Heart left ventricle (tissue), 16 donors: Measurements from ENCODE around the gene CLSTN2. TPM values are rescaled to one million over a fixed set of nuclear protein-coding genes. Genes with fewer than 3 reads are reported as not detected.

Experiments used
- ATAC-seq, 4 donors: fragments of 200-7000 bp; cut with Tn5 transposase; one replicate each; pipeline ENCODE4 v1.9.1; 2020 to 2022; ENCODE audit warnings: moderate library complexity in 4 of 4, mild to moderate bottlenecking in 3 of 4, moderate number of reproducible peaks in 1 of 4
- DNase-seq, 5 donors: peaks; one replicate each; pipeline ENCODE4 v3.0.0-alpha.2; 2020
- H3K27ac ChIP-seq, 12 donors: fragments of 200-600 bp; sonication (generic) in 4 of 12; one replicate each; pipeline versions ENCODE4 v1.5.0 to v1.8.0; 2016 to 2022; ENCODE audit warnings: mild to moderate bottlenecking in 2 of 12
- H3K27me3 ChIP-seq, 9 donors: fragments of 200-600 bp; sonication (generic) in 2 of 9; one replicate each; pipeline versions ENCODE4 v1.5.1 to v1.8.0; 2016 to 2022; ENCODE audit warnings: mild to moderate bottlenecking in 3 of 9
- H3K36me3 ChIP-seq, 9 donors: fragments of 200-600 bp; sonication (generic) in 2 of 9; one replicate each; pipeline versions ENCODE4 v1.5.0 to v1.8.0; 2018 to 2022; ENCODE audit warnings: mild to moderate bottlenecking in 2 of 9
- H3K4me1 ChIP-seq, 12 donors: fragments of 200-600 bp; sonication (generic) in 4 of 12; one replicate each; pipeline versions ENCODE4 v1.5.0 to v1.8.0; 2016 to 2022; ENCODE audit warnings: mild to moderate bottlenecking in 3 of 12
- H3K4me3 ChIP-seq, 12 donors: fragments of 200-600 bp; sonication (generic) in 4 of 12; one replicate each; pipeline versions ENCODE4 v1.5.0 to v1.8.0; 2017 to 2022; ENCODE audit warnings: mild to moderate bottlenecking in 9 of 12, moderate library complexity in 4 of 12
- H3K9me3 ChIP-seq, 12 donors: fragments of 200-600 bp; sonication (generic) in 4 of 12; one replicate each; pipeline versions ENCODE4 v1.5.0 to v1.8.0; 2016 to 2022; ENCODE audit warnings: mild to moderate bottlenecking in 1 of 12
- CTCF ChIP-seq, 12 donors: fragments of 200-600 bp; sonication (generic) in 4 of 12; IDR thresholded peaks; one replicate each; pipeline versions ENCODE4 v1.5.0 to v1.8.0; 2018 to 2022; ENCODE audit warnings: antibody characterized with exemption in 12 of 12, mild to moderate bottlenecking in 5 of 12
- POLR2A ChIP-seq, 2 donors: fragments of 450-650 bp; IDR thresholded peaks; one replicate each; pipeline ENCODE4 v1.6.1; 2017; ENCODE audit warnings: antibody characterized with exemption in 2 of 2, mild to moderate bottlenecking in 2 of 2, moderate library complexity in 2 of 2
- WGBS, 4 donors: extraction: QIAGEN DNeasy Blood & Tissue Kit in 2 of 4; methylation state at CpG; one replicate each; pipeline versions ENCODE4 v1.1.5 to v1.1.7; 2013 to 2018; 5-methylcytosine and 5-hydroxymethylcytosine counted together
- intact Hi-C, 10 donors: fragments of 100-400 bp; cut with DNase I; formaldehyde crosslinking; loops; one replicate each; pipeline versions ENCODE4 v1.11.1 to v1.14.2; 2022
- polyA plus RNA-seq, 2 donors: library from polyadenylated mRNA; stranded (reverse); fragments of 200-250 nt; gene quantifications; one replicate each; pipeline ENCODE4 v1.2.3, GENCODE V29; 2013
- total RNA-seq, 9 donors: library from RNA; depleted of rRNA in 2 of 9; stranded (reverse); fragments of >200 nt in 2 of 9; fragmentation: NEBNext Ultra II Directional in 3 of 9; extraction: Animal tissue kit (Norgen Biotek cat#: 25700) in 3 of 9; gene quantifications; one replicate each; pipeline versions ENCODE4 v1.1.0 to v1.2.4, GENCODE V29; 2016 to 2023
- donor health status: ischemic (EF 13 %, LVEDD 7.1; RV severe dilation, severe dysfunction).
- donor health status: healthy with polysubstance abuse.
- donor health status: DM: no; HTN: yes; CAD: no.
- donor health status: DM: no; HTN: no; CAD: no.
- donor health status: ischemic (EF 25% LVEDD 6.9; RV normal size, moderate dysfunction).
- donor health status: ischemic (EF 25% LVEDD 5.7; RV mildly dilated, moderate dysfunction).
- donor health status: healthy.
- donor health status: DM: yes; HTN: yes; CAD: no.
- donor health status: ischemic (EF 35%, LVEDD 5.7; RV mildly dilated, moderate dysfunction).
- donor health status: nonischemic (EF 11% LVEDD 7.7; RV severe dilation, severe dysfunction).
- donor health status: DM: yes; HTN: yes; CAD: no.
- donor health status: PGD.
- donor health status: ischemic (EF 29% LVEDD 5.4; RV normal size, mild dysfunction).
- donor health status: nonischemic (EF 23%, LVEDD 6.1; RV moderate dilation, normal function).

Gene CLSTN2
- total and polyA plus RNA-seq, 11 donors = 0.69 to 7.6 (median 3.9) TPM

- ATAC-seq = no peak
- 72 to 90% (median 86%) methylated on average over 5 of the region's 5 CpGs for WGBS, 4 donors
- TF ChIP-seq CTCF (IDR thresholded peaks at IDR 0.05) = no peak
- TF ChIP-seq POLR2A (IDR thresholded peaks at IDR 0.05) = no peak
These were observed 78.2 kb downstream of the CLSTN2 start for GRCh38 chr3:140013220-140013619.

DNA sequence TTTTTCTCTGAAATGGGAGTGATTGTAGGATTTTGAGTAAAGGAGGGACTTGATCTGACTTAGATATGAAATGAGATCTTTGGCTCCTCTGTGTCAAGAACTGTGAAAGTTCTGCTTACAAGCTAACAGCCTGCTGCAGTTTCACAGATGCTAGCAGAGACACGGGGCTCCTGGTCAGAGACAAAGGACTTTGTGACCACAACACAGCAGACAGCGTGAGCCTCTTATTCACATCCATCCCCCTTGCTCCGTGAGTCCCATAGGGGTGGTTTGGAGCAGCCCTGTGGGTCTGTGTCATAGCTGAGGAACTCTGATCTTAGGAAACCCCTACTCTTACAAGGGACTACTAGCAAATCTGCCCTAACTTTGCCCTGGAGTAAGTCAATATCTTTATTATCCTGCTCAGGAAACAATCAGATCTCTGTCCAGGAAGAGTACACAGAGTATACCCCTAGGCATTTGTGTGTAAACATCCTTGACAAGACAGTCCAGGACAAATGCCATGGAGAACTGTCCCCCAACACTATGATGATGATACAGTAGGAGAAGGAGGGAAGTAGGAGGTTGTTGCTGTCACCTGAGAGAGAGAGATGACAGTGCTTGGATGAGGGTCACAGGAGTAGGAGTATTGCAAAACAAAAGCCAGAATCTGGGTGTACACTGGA, 80.0 kb downstream of the CLSTN2 start:
- intact Hi-C loops = no loop called here
- Histone ChIP-seq H3K4me3 (no peak overlapping the region), H3K4me1 (no peaks in the 10 kb centered on the region), H3K27ac (no peak overlapping the region), H3K9me3 (no peaks in the 10 kb centered on the region), H3K27me3 (no peaks in the 10 kb centered on the region), H3K36me3 (no peaks in the 10 kb centered on the region)
- TF ChIP-seq CTCF (IDR thresholded peaks at IDR 0.05) (no peak), POLR2A (IDR thresholded peaks at IDR 0.05) (no peak)
- ATAC-seq = no peak
- no peak for DNase-seq
- 68 to 100% (median 81%) methylated on average over 3 of the region's 3 CpGs for WGBS, 4 donors

More at GRCh38 chr3:140013220-140013619, 78.2 kb downstream of the CLSTN2 start:
- Histone ChIP-seq H3K9me3 (no peaks in the 10 kb centered on the region), H3K4me3 (no peak overlapping the region), H3K36me3 (no peaks in the 10 kb centered on the region), H3K4me1 (no peaks in the 10 kb centered on the region), H3K27ac (no peak overlapping the region), H3K27me3 (no peaks in the 10 kb centered on the region)
- intact Hi-C loops = no loop called here
- DNase-seq = no peak

GRCh38 chr3:140015741-140016140, 80.8 kb downstream of the CLSTN2 start:
- 69 to 84% (median 82%) methylated on average over 3 of the region's 3 CpGs for WGBS, 4 donors
- TF ChIP-seq POLR2A (IDR thresholded peaks at IDR 0.05) = no peak
- TF ChIP-seq CTCF (IDR thresholded peaks at IDR 0.05) = no peak
- no peaks in the 10 kb centered on the region for H3K9me3 ChIP-seq
- H3K4me3 ChIP-seq = no peak overlapping the region
- H3K27ac ChIP-seq = no peak overlapping the region
- H3K4me1 ChIP-seq = no peaks in the 10 kb centered on the region
- DNase-seq (no peak), ATAC-seq (no peak)
- H3K27me3 ChIP-seq = no peaks in the 10 kb centered on the region
- intact Hi-C loops = no loop called here
- H3K36me3 ChIP-seq = no peaks in the 10 kb centered on the region

GRCh38 chr3:140018556-140018955, 83.6 kb downstream of the CLSTN2 start:
- 39 to 60% (median 56%) methylated on average over 2 of the region's 2 CpGs for WGBS, 4 donors
- peaks cover 0 to 19% (median 3%) of the 10 kb centered on the region in 12 donors for H3K4me1 ChIP-seq
- H3K4me3 ChIP-seq = no peak overlapping the region
- H3K36me3 ChIP-seq = no peaks in the 10 kb centered on the region
- DNase-seq (no peak), ATAC-seq (no peak)
- no peaks in the 10 kb centered on the region for H3K27me3 ChIP-seq
- no peaks in the 10 kb centered on the region for H3K9me3 ChIP-seq
- intact Hi-C loops = no loop called here
- H3K27ac ChIP-seq = no peak overlapping the region
- TF ChIP-seq POLR2A (IDR thresholded peaks at IDR 0.05) (no peak), CTCF (IDR thresholded peaks at IDR 0.05) (no peak)
